ENCODE data around the gene KIF21B.

KIF21B gene

GRCh38 chr1:200999667-201000066, 23.8 kb downstream of the KIF21B start:
- Histone ChIP-seq H3K27me3 (ENCODE audit: control insufficient read depth, insufficient read depth, low read length) (no peaks in the 10 kb centered on the region), H3K9me3 (ENCODE audit: control insufficient read depth, insufficient read depth, low read length) (no peaks in the 10 kb centered on the region), H3K36me3 (ENCODE audit: control insufficient read depth, insufficient read depth, low read length) (peaks cover 8% of the 10 kb centered on the region), H3K4me3 (ENCODE audit: low read length) (no peak overlapping the region), H3K4me1 (ENCODE audit: control insufficient read depth, insufficient read depth, low read length) (no peaks in the 10 kb centered on the region), H3K27ac (ENCODE audit: low read length) (no peak overlapping the region)
- WGBS (ENCODE audit: insufficient coverage, insufficient read length) = no CpG with 5 or more reads among the region's 14 CpGs
- no peak for DNase-seq (ENCODE audit: low read depth, low spot score)

- H3K36me3 ChIP-seq (ENCODE audit: control insufficient read depth, insufficient read depth, low read length) = peaks cover 3% of the 10 kb centered on the region; the same call in 1 of the 2 replicates
- H3K27me3 ChIP-seq (ENCODE audit: control insufficient read depth, insufficient read depth, low read length) = no peaks in the 10 kb centered on the region
- H3K27ac ChIP-seq (ENCODE audit: low read length) = no peak overlapping the region
- no CpG with 5 or more reads among the region's 16 CpGs for WGBS (ENCODE audit: insufficient coverage, insufficient read length)
- H3K9me3 ChIP-seq (ENCODE audit: control insufficient read depth, insufficient read depth, low read length) = no peaks in the 10 kb centered on the region
- no peaks in the 10 kb centered on the region for H3K4me1 ChIP-seq (ENCODE audit: control insufficient read depth, insufficient read depth, low read length)
- H3K4me3 ChIP-seq (ENCODE audit: low read length) = no peak overlapping the region
- DNase-seq (ENCODE audit: low read depth, low spot score) = no peak
Measured at GRCh38 chr1:200998323-200998722, 25.2 kb downstream of the KIF21B start.

GRCh38 chr1:200992382-200993048, 31.0 kb downstream of the KIF21B start:
- Histone ChIP-seq H3K4me1 (ENCODE audit: control insufficient read depth, insufficient read depth, low read length) (no peaks in the 10 kb centered on the region), H3K27me3 (ENCODE audit: control insufficient read depth, insufficient read depth, low read length) (no peaks in the 10 kb centered on the region), H3K27ac (ENCODE audit: low read length) (no peak overlapping the region), H3K36me3 (ENCODE audit: control insufficient read depth, insufficient read depth, low read length) (peaks cover 13% of the 10 kb centered on the region), H3K9me3 (ENCODE audit: control insufficient read depth, insufficient read depth, low read length) (no peaks in the 10 kb centered on the region), H3K4me3 (ENCODE audit: low read length) (no peak overlapping the region)
- DNase-seq (ENCODE audit: low read depth, low spot score) = no peak
- no CpG with 5 or more reads among the region's 4 CpGs for WGBS (ENCODE audit: insufficient coverage, insufficient read length)

GRCh38 chr1:200991097-200991614, 32.4 kb downstream of the KIF21B start:
- H3K4me3 ChIP-seq (ENCODE audit: low read length) = no peak overlapping the region
- H3K9me3 ChIP-seq (ENCODE audit: control insufficient read depth, insufficient read depth, low read length) = no peaks in the 10 kb centered on the region
- no CpG with 5 or more reads among the region's 10 CpGs for WGBS (ENCODE audit: insufficient coverage, insufficient read length)
- H3K27me3 ChIP-seq (ENCODE audit: control insufficient read depth, insufficient read depth, low read length) = no peaks in the 10 kb centered on the region
- no peak overlapping the region for H3K27ac ChIP-seq (ENCODE audit: low read length)
- no peaks in the 10 kb centered on the region for H3K4me1 ChIP-seq (ENCODE audit: control insufficient read depth, insufficient read depth, low read length)
- peaks cover 18% of the 10 kb centered on the region for H3K36me3 ChIP-seq (ENCODE audit: control insufficient read depth, insufficient read depth, low read length)
- no peak for DNase-seq (ENCODE audit: low read depth, low spot score)

GRCh38 chr1:200990114-200990513, 33.4 kb downstream of the KIF21B start:
- Histone ChIP-seq H3K27ac (ENCODE audit: low read length) (no peak overlapping the region), H3K9me3 (ENCODE audit: control insufficient read depth, insufficient read depth, low read length) (no peaks in the 10 kb centered on the region), H3K27me3 (ENCODE audit: control insufficient read depth, insufficient read depth, low read length) (no peaks in the 10 kb centered on the region), H3K4me1 (ENCODE audit: control insufficient read depth, insufficient read depth, low read length) (no peaks in the 10 kb centered on the region), H3K4me3 (ENCODE audit: low read length) (no peak overlapping the region), H3K36me3 (ENCODE audit: control insufficient read depth, insufficient read depth, low read length) (peaks cover 18% of the 10 kb centered on the region)
- DNase-seq (ENCODE audit: low read depth, low spot score) = no peak
- WGBS (ENCODE audit: insufficient coverage, insufficient read length) = no CpG with 5 or more reads among the region's 9 CpGs

GRCh38 chr1:200989337-200989736, 34.2 kb downstream of the KIF21B start:
- Histone ChIP-seq H3K9me3 (ENCODE audit: control insufficient read depth, insufficient read depth, low read length) (no peaks in the 10 kb centered on the region), H3K36me3 (ENCODE audit: control insufficient read depth, insufficient read depth, low read length) (peaks cover 18% of the 10 kb centered on the region), H3K27me3 (ENCODE audit: control insufficient read depth, insufficient read depth, low read length) (no peaks in the 10 kb centered on the region), H3K4me1 (ENCODE audit: control insufficient read depth, insufficient read depth, low read length) (no peaks in the 10 kb centered on the region), H3K4me3 (ENCODE audit: low read length) (no peak overlapping the region), H3K27ac (ENCODE audit: low read length) (no peak overlapping the region)
- DNase-seq (ENCODE audit: low read depth, low spot score) = no peak
- WGBS (ENCODE audit: insufficient coverage, insufficient read length) = no CpG with 5 or more reads among the region's 4 CpGs

- peaks cover 18% of the 10 kb centered on the region for H3K36me3 ChIP-seq (ENCODE audit: control insufficient read depth, insufficient read depth, low read length)
- no peak overlapping the region for H3K4me3 ChIP-seq (ENCODE audit: low read length)
- DNase-seq (ENCODE audit: low read depth, low spot score) = no peak
- no peaks in the 10 kb centered on the region for H3K27me3 ChIP-seq (ENCODE audit: control insufficient read depth, insufficient read depth, low read length)
- no CpG with 5 or more reads among the region's 9 CpGs for WGBS (ENCODE audit: insufficient coverage, insufficient read length)
- no peaks in the 10 kb centered on the region for H3K4me1 ChIP-seq (ENCODE audit: control insufficient read depth, insufficient read depth, low read length)
- no peak overlapping the region for H3K27ac ChIP-seq (ENCODE audit: low read length)
- H3K9me3 ChIP-seq (ENCODE audit: control insufficient read depth, insufficient read depth, low read length) = no peaks in the 10 kb centered on the region
Measured at GRCh38 chr1:200988693-200989092, 34.8 kb downstream of the KIF21B start.

- H3K4me3 ChIP-seq (ENCODE audit: low read length) = no peak overlapping the region
- DNase-seq (ENCODE audit: low read depth, low spot score) = no peak
Measured at GRCh38 chr1:200985481-200985880, 38.0 kb downstream of the KIF21B start.

GRCh38 chr1:200983035-200983561, 40.4 kb downstream of the KIF21B start:
- H3K27ac ChIP-seq (ENCODE audit: low read length) = no peak overlapping the region
- H3K4me1 ChIP-seq (ENCODE audit: control insufficient read depth, insufficient read depth, low read length) = no peaks in the 10 kb centered on the region
- WGBS (ENCODE audit: insufficient coverage, insufficient read length) = no CpG with 5 or more reads among the region's 12 CpGs
- H3K27me3 ChIP-seq (ENCODE audit: control insufficient read depth, insufficient read depth, low read length) = no peaks in the 10 kb centered on the region
- no peak for DNase-seq (ENCODE audit: low read depth, low spot score)
- H3K9me3 ChIP-seq (ENCODE audit: control insufficient read depth, insufficient read depth, low read length) = no peaks in the 10 kb centered on the region
- no peak overlapping the region for H3K4me3 ChIP-seq (ENCODE audit: low read length)
- H3K36me3 ChIP-seq (ENCODE audit: control insufficient read depth, insufficient read depth, low read length) = peaks cover 11% of the 10 kb centered on the region

More at GRCh38 chr1:200985481-200985880, 38.0 kb downstream of the KIF21B start:
- peaks cover 17% of the 10 kb centered on the region for H3K36me3 ChIP-seq (ENCODE audit: control insufficient read depth, insufficient read depth, low read length)
- no peaks in the 10 kb centered on the region for H3K9me3 ChIP-seq (ENCODE audit: control insufficient read depth, insufficient read depth, low read length)
- H3K27me3 ChIP-seq (ENCODE audit: control insufficient read depth, insufficient read depth, low read length) = no peaks in the 10 kb centered on the region
- no CpG with 5 or more reads among the region's 1 CpG for WGBS (ENCODE audit: insufficient coverage, insufficient read length)
- no peaks in the 10 kb centered on the region for H3K4me1 ChIP-seq (ENCODE audit: control insufficient read depth, insufficient read depth, low read length)
- no peak overlapping the region for H3K27ac ChIP-seq (ENCODE audit: low read length)

GRCh38 chr1:200982071-200982945, 41.2 kb downstream of the KIF21B start:
- Histone ChIP-seq H3K36me3 (ENCODE audit: control insufficient read depth, insufficient read depth, low read length) (peaks cover 8% of the 10 kb centered on the region), H3K27me3 (ENCODE audit: control insufficient read depth, insufficient read depth, low read length) (no peaks in the 10 kb centered on the region), H3K9me3 (ENCODE audit: control insufficient read depth, insufficient read depth, low read length) (no peaks in the 10 kb centered on the region), H3K4me3 (ENCODE audit: low read length) (no peak overlapping the region), H3K4me1 (ENCODE audit: control insufficient read depth, insufficient read depth, low read length) (no peaks in the 10 kb centered on the region), H3K27ac (ENCODE audit: low read length) (no peak overlapping the region)
- DNase-seq (ENCODE audit: low read depth, low spot score) = no peak
- no CpG with 5 or more reads among the region's 19 CpGs for WGBS (ENCODE audit: insufficient coverage, insufficient read length)

Data from iPS DF 6.9 (cell line).